Parathyroid adenoma (tissue), 2 donors: Measurements from ENCODE around the gene EPS8.

Experiments
- H2AFZ ChIP-seq: fragments of 300-600 bp; sonication (generic); one replicate; pipeline ENCODE4 v1.7.0; 2017; ENCODE audit warnings: antibody characterized with exemption, mild to moderate bottlenecking
- H3K27ac ChIP-seq: fragments of 300-600 bp; sonication (generic); one replicate; pipeline ENCODE4 v1.7.0; 2017
- H3K27me3 ChIP-seq: fragments of 300-600 bp; sonication (generic); one replicate; pipeline ENCODE4 v1.7.0; 2017; ENCODE audit warnings: low read length; ENCODE audit not compliant: control insufficient read depth, insufficient read depth
- H3K36me3 ChIP-seq: fragments of 300-600 bp; sonication (generic); one replicate; pipeline ENCODE4 v1.7.0; 2017; ENCODE audit warnings: low read length; ENCODE audit not compliant: control insufficient read depth, insufficient read depth
- H3K4me1 ChIP-seq: fragments of 300-600 bp; sonication (generic); one replicate; pipeline ENCODE4 v1.7.0; 2017; ENCODE audit warnings: control low read depth
- H3K4me2 ChIP-seq: fragments of 300-600 bp; sonication (generic); one replicate; pipeline ENCODE4 v1.7.0; 2017; ENCODE audit warnings: low read length
- H3K4me3 ChIP-seq: fragments of 300-600 bp; sonication (generic); one replicate; pipeline ENCODE4 v1.7.0; 2017; ENCODE audit warnings: low read depth, low read length
- H3K79me2 ChIP-seq: fragments of 300-600 bp; sonication (generic); one replicate; pipeline ENCODE4 v1.7.0; 2017; ENCODE audit warnings: control low read depth
- H3K9ac ChIP-seq: fragments of 300-600 bp; sonication (generic); one replicate; pipeline ENCODE4 v1.7.0; 2017; ENCODE audit warnings: mild to moderate bottlenecking
- H3K9me3 ChIP-seq: fragments of 300-600 bp; sonication (generic); one replicate; pipeline ENCODE4 v1.7.0; 2017; ENCODE audit warnings: low read length; ENCODE audit not compliant: control insufficient read depth
- TF ChIP-seq, protein P1 (sequence below): fragments of 300-600 bp; sonication (generic); IDR thresholded peaks from one replicate; pipeline ENCODE4 v1.7.0; 2017; ENCODE audit warnings: antibody characterized with exemption, mild to moderate bottlenecking
- donor health status: primary hyperparathyroidism.

Gene EPS8

DNA sequence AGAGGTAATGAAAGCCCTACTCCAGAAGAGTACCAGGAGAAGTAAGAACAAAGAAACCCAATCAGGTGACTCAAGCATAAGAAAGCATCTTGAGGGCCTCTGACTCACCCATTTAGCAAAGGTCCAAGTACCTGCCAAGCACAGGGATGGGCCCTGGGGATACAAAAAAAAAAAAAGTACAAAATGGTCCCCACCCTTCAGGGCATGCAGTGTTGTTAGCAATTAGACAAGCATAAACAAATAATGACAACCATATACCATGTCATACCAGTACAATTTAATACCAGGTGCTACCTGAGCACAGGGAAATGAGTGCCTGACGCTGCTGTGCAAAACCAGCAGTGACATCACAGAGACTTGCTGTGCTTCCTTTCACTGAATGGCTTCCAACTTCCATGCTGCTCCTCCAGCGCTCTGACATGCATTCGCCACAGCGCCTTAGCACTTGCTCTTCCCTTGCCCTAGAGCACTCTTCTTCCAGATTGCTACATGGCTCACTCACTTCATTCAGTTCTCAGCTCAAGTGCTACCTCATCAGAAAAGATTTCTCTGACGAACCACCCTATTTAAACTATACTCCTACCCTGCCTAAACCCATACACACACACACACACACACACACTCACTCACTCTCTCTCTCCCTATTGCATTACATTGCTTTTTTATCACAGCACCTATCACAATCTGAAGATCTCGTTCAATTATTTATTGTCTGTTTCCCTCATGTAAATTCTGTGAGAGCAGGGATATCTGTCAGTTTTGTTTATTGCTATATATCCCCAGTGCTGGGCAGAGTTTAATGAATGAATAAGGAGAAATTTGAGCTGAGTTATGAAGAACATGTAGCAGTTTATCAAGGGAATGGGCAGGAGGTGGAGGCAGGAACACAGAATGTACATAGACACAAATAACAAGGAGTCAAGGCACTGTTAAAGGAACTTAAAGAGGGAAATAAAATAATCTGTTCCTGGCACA, 12.9 kb upstream of the EPS8 start:
- Histone ChIP-seq H3K4me3 (no peak overlapping the region), H3K9ac (no peak overlapping the region), H2AFZ (no peak overlapping the region), H3K9me3 (no peaks in the 10 kb centered on the region), H3K27ac (no peak overlapping the region), H3K79me2 (no peaks in the 10 kb centered on the region), H3K36me3 (no peaks in the 10 kb centered on the region), H3K4me1 (no peaks in the 10 kb centered on the region), H3K27me3 (no peaks in the 10 kb centered on the region), H3K4me2 (no peak overlapping the region)
- TF ChIP-seq, protein P1, sequence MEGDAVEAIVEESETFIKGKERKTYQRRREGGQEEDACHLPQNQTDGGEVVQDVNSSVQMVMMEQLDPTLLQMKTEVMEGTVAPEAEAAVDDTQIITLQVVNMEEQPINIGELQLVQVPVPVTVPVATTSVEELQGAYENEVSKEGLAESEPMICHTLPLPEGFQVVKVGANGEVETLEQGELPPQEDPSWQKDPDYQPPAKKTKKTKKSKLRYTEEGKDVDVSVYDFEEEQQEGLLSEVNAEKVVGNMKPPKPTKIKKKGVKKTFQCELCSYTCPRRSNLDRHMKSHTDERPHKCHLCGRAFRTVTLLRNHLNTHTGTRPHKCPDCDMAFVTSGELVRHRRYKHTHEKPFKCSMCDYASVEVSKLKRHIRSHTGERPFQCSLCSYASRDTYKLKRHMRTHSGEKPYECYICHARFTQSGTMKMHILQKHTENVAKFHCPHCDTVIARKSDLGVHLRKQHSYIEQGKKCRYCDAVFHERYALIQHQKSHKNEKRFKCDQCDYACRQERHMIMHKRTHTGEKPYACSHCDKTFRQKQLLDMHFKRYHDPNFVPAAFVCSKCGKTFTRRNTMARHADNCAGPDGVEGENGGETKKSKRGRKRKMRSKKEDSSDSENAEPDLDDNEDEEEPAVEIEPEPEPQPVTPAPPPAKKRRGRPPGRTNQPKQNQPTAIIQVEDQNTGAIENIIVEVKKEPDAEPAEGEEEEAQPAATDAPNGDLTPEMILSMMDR: no peak

DNA sequence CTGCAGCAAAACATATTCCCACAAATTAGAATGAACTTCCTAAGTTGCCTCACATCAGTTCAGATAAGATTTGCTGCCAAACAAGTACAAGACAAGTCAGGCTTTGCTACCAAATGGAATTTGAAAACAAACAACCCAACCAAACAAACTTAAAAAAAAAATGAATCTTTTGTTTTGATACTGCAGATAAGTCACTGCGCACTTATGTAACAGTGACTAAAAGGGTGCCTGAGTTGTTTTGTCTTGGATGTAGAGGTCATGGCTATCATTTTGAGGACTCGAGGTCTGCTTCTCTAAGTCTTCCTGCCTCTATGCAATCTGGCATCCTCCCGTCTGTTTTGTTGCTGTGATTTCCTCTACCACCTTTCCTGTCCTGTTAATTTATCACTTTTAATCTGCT, 11.1 kb upstream of the EPS8 start:
- Histone ChIP-seq H3K27ac (no peak overlapping the region), H3K9ac (no peak overlapping the region), H3K4me1 (no peaks in the 10 kb centered on the region), H3K4me2 (no peak overlapping the region), H2AFZ (no peak overlapping the region), H3K36me3 (no peaks in the 10 kb centered on the region), H3K9me3 (no peaks in the 10 kb centered on the region), H3K4me3 (no peak overlapping the region), H3K27me3 (no peaks in the 10 kb centered on the region), H3K79me2 (no peaks in the 10 kb centered on the region)
- TF ChIP-seq, protein P1: no peak

DNA sequence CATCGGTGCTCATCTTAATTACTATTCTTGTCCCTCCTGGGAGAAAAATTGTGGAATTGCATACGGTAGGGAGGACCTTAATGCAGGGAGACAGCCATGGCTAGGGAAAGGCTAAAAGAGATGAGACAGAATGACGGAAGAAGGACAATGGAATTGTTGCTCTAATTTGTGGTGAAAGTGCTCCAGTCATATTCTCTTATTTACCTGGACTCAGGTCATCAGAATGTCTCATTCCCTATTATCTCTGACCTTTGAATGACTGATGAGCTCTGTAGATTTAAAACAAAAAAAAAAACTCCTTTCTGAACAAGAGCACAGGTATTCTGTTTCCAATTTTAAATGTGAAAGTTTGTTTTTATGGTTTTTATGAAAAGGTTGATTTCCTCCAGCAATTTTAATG, 8.6 kb upstream of the EPS8 start:
- Histone ChIP-seq H3K9me3 (no peaks in the 10 kb centered on the region), H3K4me3 (no peak overlapping the region), H3K27me3 (no peaks in the 10 kb centered on the region), H3K4me1 (no peaks in the 10 kb centered on the region), H2AFZ (no peak overlapping the region), H3K36me3 (no peaks in the 10 kb centered on the region), H3K4me2 (peak overlapping the region; percentile 13), H3K9ac (no peak overlapping the region), H3K27ac (no peak overlapping the region), H3K79me2 (no peaks in the 10 kb centered on the region)
- TF ChIP-seq, protein P1: no peak

DNA sequence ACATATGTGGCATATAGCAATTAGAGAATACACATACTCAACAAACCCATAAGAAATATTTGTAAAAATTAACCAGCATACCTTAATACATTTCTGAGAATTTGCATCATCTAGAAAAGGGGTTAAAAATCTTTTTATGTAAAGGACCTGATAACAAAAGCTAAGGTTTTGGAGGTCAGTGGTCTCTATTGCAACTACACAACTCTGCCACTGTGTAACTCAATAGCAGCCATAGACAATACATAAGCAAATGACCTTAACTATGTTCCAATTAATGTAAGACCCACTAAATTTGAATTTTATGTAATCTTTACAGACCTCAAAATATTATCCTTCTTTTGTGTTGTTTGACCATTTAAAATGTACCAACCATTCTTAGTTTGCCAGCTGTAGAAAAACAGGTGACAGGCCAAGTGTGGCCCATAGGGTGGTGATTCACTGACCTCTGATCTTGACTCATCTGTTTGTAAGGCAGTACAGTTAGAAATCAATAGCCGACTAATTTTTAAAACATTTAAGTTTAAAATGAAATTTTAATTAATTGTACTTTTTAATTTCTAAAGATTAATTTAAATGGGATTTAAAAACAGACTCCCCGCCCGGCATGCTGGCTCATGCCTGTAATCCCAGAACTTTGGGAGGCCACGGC, 7.4 kb upstream of the EPS8 start:
- Histone ChIP-seq H3K79me2 (no peaks in the 10 kb centered on the region), H3K9me3 (no peaks in the 10 kb centered on the region), H3K4me1 (no peaks in the 10 kb centered on the region), H3K27me3 (no peaks in the 10 kb centered on the region), H3K4me3 (no peak overlapping the region), H3K27ac (no peak overlapping the region), H3K9ac (no peak overlapping the region), H3K4me2 (no peak overlapping the region), H2AFZ (no peak overlapping the region), H3K36me3 (no peaks in the 10 kb centered on the region)
- TF ChIP-seq, protein P1: no peak
